ENCODE results near the gene CACUL1. TPM values are rescaled to one million over a fixed set of nuclear protein-coding genes. Genes with fewer than 3 reads are reported as not detected.

CACUL1 gene
- 49.4 and 62.5 TPM in 2 replicates for total RNA-seq (2021)
- Bru-seq, nascent RNA = percentile 89 among the genes with signal in this experiment
- percentile 91 among the genes with signal in this experiment for BruChase-seq, experiment 1, labeled RNA remaining after a 2-hour chase
- percentile 91 among the genes with signal in this experiment for BruChase-seq, experiment 2, labeled RNA remaining after a 6-hour chase
- long read RNA-seq, full-length matches to known transcripts = 5 of 21 reads
- long read RNA-seq, partial matches to known transcripts = 2 of 21 reads
- long read RNA-seq, other reads (novel, unspliced or antisense) = 14 of 21 reads

GRCh38 chr10:118754556-118755423 lies at the start of gene CACUL1:
CACUL1 (minus strand) TSS chr10:118754970; CDS start chr10:118754762, 208 bp downstream.
- peak within 1 kb of the TSS; percentile 69 for H3K27ac ChIP-seq
- H3F3A ChIP-seq (ENCODE audit: insufficient read depth, low read depth) = no peaks in the 10 kb centered on the region
- POLR2A ChIA-PET (ENCODE audit: unreplicated experiment) = interaction anchor here (0.6 to 1.2 kb wide), 9 partner anchors 8 to 498 kb away, joined by 3 to 7 read pairs (median 4); no protein-coding TSS in a partner anchor
- BruUV-seq (replicated peaks) = no TSS peak
- no peaks in the 10 kb centered on the region for H3K36me3 ChIP-seq (ENCODE audit: low read depth)
- DNase-seq = peak; percentile 91 to 98
- CTCF ChIA-PET = no interaction called here
- peak within 1 kb of the TSS; percentile 87 for H2AFZ ChIP-seq
- H3K4me2 ChIP-seq = peak within 1 kb of the TSS; percentile 95
- no peaks in the 10 kb centered on the region for H3K9me2 ChIP-seq (ENCODE audit: insufficient read depth)
- peaks cover 38% of the 10 kb centered on the region for H4K20me1 ChIP-seq (ENCODE audit: insufficient read depth)
- TF ChIP-seq EZH2 (IDR thresholded peaks at IDR 0.05; ENCODE audit: low read depth) = no peak
- TF ChIP-seq CTCF (conservative IDR thresholded peaks at IDR 0.05) = no peak
- no peaks in the 10 kb centered on the region for H3K9me3 ChIP-seq (ENCODE audit: insufficient read depth, low read depth)
- H3K4me1 ChIP-seq (replicated peaks; ENCODE audit: insufficient read depth) = peaks cover 10% of the 10 kb centered on the region; the same call in 1 of the 2 replicates
- H3K4me3 ChIP-seq = peak within 1 kb of the TSS; percentile 96
- intact Hi-C loops (cut with micrococcal nuclease; ENCODE audit: unreplicated experiment) = loop anchor here (5.0 to 10.0 kb wide), 3 partner anchors 100 to 340 kb away; partner anchors contain the start of gene NANOS1
- H3K27me3 ChIP-seq (ENCODE audit: insufficient read depth, low read depth) = no peaks in the 10 kb centered on the region
- peaks cover 50% of the 10 kb centered on the region for H3K79me2 ChIP-seq (ENCODE audit: low read depth)

- no peak overlapping the region for H3K27ac ChIP-seq
- no peaks in the 10 kb centered on the region for H4K20me1 ChIP-seq (ENCODE audit: insufficient read depth)
- H3K4me3 ChIP-seq = no peak overlapping the region
- TF ChIP-seq EZH2 (IDR thresholded peaks at IDR 0.05; ENCODE audit: low read depth) = no peak
- H3K36me3 ChIP-seq (ENCODE audit: low read depth) = no peaks in the 10 kb centered on the region
- H3K9me3 ChIP-seq (ENCODE audit: insufficient read depth, low read depth) = no peaks in the 10 kb centered on the region
- H3K79me2 ChIP-seq (ENCODE audit: low read depth) = no peaks in the 10 kb centered on the region
- no peak overlapping the region for H3K4me2 ChIP-seq
- POLR2A ChIA-PET (ENCODE audit: unreplicated experiment) = no interaction called here
- no peaks in the 10 kb centered on the region for H3K9me2 ChIP-seq (ENCODE audit: insufficient read depth)
- peaks cover 14% of the 10 kb centered on the region for H3K4me1 ChIP-seq (replicated peaks; ENCODE audit: insufficient read depth)
- CTCF ChIA-PET = no interaction called here
- DNase-seq = no peak
- H3K27me3 ChIP-seq (ENCODE audit: insufficient read depth, low read depth) = no peaks in the 10 kb centered on the region
- intact Hi-C loops (cut with micrococcal nuclease; ENCODE audit: unreplicated experiment) = no loop called here
- BruUV-seq (replicated peaks) = no TSS peak
- peaks cover 3% of the 10 kb centered on the region; the same call in 1 of the 2 replicates for H3F3A ChIP-seq (ENCODE audit: insufficient read depth, low read depth)
- no peak overlapping the region for H2AFZ ChIP-seq
Measured at GRCh38 chr10:118804262-118804773, 49.5 kb upstream of the CACUL1 start.

GRCh38 chr10:118802126-118802793 lies 47.5 kb upstream of the CACUL1 start:
- H4K20me1 ChIP-seq (ENCODE audit: insufficient read depth) = no peaks in the 10 kb centered on the region
- H3K4me3 ChIP-seq = no peak overlapping the region
- H3K27me3 ChIP-seq (ENCODE audit: insufficient read depth, low read depth) = no peaks in the 10 kb centered on the region
- no peaks in the 10 kb centered on the region for H3K36me3 ChIP-seq (ENCODE audit: low read depth)
- H3K27ac ChIP-seq = no peak overlapping the region
- ChIA-PET CTCF (no interaction called here), POLR2A (ENCODE audit: unreplicated experiment) (no interaction called here)
- H3K4me1 ChIP-seq (replicated peaks; ENCODE audit: insufficient read depth) = peaks cover 29% of the 10 kb centered on the region
- no TSS peak for BruUV-seq (replicated peaks)
- H3K9me3 ChIP-seq (ENCODE audit: insufficient read depth, low read depth) = no peaks in the 10 kb centered on the region
- no peak overlapping the region for H2AFZ ChIP-seq
- no peaks in the 10 kb centered on the region for H3K79me2 ChIP-seq (ENCODE audit: low read depth)
- H3K9me2 ChIP-seq (ENCODE audit: insufficient read depth) = no peaks in the 10 kb centered on the region
- no peak for DNase-seq
- TF ChIP-seq CTCF (conservative IDR thresholded peaks at IDR 0.05) (no peak), EZH2 (IDR thresholded peaks at IDR 0.05; ENCODE audit: low read depth) (no peak)
- no peak overlapping the region for H3K4me2 ChIP-seq
- intact Hi-C loops (cut with micrococcal nuclease; ENCODE audit: unreplicated experiment) = no loop called here
- peaks cover 7% of the 10 kb centered on the region; the same call in 1 of the 2 replicates for H3F3A ChIP-seq (ENCODE audit: insufficient read depth, low read depth)

Data from PC-9 (cell line).